ENCODE results near the gene ETAA1.

ETAA1 gene

DNA sequence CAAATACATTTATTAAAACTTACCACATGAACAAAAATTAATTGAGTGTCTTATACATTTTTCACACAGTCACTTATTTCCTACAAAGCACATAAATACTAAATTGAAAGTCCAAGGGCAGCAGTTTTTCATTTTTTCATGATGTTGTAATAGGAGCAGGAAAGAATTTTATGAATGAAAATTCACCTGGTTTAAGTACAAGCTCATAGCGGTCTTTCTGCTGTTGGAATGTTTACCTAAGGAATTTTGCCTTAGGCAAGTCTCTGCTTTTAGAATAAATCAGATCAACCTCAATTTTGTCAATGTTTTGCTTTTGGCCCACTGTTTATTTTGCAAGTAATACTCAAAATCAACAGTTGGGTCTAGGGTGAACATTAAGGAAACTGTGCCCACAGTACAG is 40.0 kb downstream of the ETAA1 start:
- DNase-seq: no peak

DNA sequence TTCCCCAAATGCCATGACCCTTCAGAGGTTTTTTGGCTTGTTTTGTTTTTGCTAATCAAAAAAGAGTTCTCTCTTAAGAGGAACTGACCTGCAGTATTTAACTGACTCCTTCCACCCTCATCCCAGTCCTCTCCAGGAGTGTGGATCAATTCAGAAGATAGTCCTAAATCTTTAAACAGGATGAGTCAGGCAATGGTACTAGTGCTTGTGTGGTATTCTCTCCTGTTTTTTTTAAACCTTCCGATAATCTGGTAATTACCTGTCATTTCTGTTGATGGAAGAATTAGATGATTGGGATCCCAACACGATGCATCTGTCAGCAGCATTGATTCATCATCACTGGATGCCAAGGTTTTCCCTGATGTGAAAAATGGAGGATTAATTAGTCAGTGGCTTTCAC is 41.2 kb downstream of the ETAA1 start:
- no peak for DNase-seq

DNA sequence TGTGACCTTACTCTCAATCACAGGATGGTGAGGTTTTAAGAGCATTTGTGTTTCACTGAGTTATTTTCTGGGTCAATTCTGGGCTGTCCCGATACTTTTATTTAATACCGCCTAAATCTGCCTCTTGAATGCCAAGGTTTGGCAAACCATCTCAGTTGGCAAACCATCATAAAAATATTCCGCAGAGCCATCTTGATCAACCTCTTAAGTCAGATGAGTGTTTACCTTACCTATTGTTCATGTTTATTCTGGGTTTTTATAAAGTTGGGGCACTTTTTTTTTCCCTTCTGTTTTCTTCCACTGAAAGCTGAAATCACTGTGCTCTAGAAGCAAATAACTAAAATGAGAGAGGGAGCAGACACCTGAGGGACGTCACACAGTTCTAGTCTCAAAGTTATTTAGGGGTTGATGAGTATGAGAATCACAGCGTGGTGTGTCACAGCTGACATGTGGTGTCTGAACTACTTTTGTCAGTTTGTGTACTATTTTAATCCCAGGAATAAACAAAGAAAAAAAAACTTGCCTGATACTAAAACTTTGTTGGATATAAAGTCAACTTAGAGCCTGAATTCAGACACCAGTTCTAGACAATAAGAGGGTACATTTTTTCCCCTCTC is 48.6 kb downstream of the ETAA1 start:
- DNase-seq: no peak

DNA sequence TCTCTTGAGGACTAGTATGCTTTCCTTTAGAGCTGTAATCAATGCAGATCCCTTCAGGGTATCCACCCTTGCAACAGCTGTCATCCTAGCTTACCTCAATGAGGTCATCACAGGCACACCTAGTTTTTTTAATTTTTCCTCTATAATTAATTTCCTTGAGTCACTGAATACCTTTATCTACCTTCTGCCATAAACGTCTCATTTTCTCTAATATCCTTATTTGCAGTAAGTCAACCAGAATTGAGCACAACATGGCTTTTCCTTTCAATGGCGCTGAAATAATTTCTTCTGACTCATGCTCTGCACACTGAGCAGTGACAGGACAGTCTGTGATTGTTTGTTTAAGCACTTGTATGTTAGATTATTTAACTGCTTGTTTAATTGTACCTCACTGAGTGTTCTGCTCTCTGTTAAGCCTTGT is 49.4 kb downstream of the ETAA1 start:
- DNase-seq: no peak

DNA sequence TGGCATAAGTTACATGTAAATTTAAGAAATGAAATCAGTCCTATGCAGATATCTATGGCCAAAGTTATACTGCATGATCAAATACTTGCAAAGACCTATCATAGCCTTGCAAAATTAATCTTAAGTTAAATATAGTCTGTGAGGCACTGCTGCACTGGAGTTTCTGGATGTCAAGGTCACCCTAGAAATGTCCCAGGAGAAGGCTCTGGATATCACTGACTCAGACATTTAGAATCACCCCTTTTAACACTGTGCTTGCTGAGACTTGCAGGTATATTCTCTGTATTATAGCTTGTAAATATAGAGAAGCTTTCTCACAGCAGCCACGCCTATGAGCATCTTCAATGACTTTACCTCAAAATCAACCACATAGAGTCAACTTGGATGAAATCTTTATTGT is 51.5 kb downstream of the ETAA1 start:
- DNase-seq: no peak

DNA sequence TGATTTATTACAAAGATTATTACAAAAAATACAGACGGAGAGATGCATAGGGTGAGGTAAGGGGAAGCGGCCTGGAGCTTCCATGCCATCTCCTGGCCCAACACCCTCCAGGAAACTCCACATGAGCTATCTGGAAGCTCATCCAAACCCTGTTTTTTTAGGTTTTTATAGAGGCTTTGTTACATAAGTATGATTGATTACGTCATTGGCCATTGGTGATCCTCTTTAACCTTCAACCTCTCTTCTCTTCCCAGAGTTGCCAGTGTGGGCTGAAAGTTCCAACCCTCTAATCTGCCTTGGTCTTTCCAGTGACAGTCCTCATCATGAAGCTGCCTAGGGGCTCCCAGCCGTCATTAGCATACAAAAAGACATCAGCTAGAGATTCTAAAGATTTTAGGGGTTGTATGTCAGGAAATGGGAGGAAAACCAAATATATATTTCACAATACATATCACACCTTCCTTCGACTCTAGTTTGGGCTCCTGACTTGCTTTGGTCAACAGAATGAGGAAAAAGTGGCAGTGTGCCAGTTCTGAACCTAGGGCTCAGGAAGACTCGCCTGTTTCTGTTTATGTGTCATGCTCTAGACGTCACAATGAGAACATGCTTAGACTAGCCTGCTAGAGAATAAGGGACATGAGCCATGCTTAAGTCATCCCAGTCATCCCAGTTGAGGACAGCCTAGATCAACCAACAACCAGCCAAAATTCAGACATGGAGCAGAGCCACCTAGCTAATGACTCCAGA is 54.1 kb downstream of the ETAA1 start:
- DNase-seq: no peak

DNA sequence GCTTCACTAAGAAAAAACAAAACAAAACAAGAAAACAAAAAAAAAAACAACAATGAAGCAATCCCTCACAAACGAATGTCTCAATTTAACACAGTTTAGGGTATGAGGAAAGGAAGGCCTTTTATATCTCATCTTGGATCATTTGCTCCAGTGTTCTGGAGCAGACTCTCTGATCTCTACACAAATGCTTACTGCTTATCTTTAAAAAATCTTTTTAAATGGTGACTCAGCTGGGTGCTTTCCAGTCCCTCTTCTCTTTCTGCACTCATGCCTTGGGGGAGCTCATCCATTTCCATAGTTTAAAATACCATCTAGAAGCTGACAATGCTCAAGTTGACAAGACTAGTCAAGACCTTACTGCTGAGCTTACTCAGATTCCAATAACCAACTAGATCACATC is 56.2 kb downstream of the ETAA1 start:
- no peak for DNase-seq

DNA sequence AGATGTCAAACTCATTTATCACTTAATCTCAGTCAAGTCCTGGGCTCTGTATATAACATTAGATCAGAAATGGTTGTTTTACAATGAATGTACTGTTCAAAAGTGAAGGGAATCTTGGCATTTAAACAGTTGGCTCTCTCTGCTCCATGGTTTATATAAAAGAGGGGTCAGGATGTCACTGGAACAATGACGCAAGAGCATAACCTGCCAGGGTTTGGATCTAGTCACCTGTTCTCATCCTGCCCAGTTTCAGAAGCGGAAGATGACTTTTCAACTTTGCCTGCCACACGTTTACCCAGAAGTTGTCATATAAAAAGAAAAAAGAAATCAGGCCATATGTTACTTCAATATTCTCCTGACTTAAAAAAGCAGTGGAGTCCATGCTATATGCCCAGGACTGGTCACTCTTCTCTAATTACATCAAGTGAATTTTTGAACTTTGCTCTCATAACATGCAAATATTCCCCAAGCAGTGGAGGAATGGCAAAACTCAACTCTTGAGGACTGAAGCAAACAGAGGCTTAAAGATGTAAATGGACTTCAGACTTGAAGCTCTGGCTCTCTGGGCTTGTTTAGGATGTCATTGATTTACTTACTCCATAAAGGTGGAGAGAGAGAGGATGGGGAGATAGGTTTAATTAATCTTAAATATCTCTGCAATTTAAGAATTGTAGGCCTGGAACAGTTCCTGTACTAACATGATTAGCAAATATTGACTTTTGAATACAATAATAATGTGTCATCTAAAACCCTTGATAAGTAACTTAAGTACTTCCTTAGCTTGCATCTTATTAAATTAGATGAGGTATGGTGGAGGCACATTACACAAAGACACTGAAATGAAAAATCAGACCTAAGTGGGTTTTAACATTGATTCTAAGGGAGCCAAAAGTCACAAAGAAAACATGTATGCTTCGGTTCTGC is 58.3 kb downstream of the ETAA1 start:
- no peak for DNase-seq

DNA sequence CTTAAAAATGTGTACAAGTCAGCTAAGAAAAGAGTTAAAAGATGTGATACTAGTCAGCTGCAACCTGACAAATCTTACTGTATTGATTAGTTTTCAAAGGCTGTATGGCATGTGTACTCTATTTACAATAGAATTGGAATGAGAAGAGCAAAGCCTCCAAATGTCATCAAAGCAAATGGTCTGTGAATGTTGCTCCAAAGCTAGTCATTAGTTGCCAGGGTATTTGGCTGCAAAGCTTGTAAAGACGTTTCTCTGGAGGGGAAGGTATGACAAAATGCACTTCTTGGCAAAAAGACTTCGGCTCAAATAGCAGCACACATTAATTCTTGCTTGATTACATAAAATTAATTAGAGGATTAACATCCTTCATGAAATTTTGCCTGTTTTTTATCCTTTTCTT is 59.3 kb downstream of the ETAA1 start:
- no peak for DNase-seq

DNA sequence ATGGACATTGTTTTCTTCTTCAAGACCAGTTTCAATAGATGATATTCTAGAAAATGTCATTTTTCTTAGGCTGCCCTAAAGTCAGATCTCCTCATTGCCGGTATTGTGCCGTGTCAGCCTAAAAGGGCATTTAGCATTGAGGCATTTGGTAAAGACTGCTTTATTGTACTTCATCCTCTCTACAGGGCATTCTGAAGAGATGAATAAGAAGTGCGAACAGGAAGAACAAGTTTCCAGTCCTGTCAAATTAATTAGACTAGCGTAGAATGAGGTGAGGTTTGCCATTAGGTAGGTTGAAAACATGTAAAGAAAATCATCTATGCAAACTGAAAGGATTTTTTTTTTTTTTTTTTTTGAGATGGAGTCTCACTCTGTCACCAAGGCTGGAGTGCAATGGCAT is 60.6 kb downstream of the ETAA1 start:
- no peak for DNase-seq

DNA sequence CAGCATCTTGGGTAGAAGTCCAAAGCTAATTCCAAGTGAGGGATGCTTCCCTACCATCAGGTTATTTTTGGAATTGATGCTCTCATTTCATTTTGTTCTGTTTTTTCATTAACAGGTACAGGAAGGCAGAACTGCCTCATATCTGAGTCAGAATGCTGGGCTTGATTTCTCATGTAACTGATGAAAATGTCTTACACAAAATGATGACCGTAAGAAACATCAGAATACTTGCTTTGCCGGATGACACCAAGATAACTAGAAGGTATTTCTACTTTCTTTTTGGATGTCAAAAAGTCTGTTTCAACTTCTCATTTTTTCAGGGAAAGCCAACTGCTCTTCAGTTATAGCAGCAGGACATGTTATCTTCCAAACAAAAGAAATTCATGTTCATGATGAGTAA is 62.6 kb downstream of the ETAA1 start:
- DNase-seq: no peak
